Measurements from ENCODE around the gene DUSP1.
A peak's percentile ranks its signal among the peaks of the same experiment; 100 is the strongest.

Gene DUSP1

DNA sequence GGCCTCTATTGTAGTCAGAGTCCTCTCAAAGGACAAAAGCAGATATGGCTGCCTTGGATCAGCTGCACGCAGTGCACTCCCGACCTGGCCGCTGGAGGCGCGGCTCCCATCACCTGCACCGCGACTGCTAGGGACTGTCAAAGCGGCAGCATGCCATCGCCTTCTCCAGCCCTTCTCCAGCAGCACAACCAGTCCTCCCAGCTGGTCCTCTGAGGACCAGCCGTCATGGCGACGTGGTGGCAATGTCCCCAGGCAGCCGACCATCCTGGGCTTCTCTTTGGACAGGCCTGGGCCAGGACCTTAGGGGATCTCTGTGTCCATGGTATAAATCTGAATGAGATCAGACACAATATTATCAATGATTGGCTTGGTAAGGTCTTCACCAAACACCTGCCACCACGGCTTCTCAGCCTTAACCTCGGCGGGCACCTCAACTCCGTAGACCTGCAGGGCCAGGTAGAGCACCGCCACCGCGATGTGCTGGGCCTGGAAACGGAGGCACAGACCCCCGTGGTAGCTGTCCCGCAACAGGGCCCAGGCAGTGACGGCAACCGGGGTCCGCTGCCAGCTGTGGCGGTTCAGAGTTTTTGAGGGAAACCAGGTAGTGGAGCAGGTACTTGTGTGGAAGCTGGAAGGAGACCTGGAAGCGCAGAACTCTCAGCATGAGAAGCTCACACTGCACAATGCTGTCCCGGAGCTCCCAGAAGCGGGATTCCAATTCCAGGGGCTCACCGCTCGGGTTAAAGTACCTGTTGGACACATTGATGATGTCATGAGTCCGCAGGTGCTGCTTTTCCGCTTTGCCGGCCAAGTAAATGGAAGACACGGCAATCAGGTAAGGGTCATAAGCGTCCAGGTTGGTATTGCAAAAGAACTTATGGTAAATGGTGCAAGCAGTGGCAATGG lies 8.5 kb downstream of the DUSP1 start:
- no peak for DNase-seq (ENCODE audit: low read depth)

DNA sequence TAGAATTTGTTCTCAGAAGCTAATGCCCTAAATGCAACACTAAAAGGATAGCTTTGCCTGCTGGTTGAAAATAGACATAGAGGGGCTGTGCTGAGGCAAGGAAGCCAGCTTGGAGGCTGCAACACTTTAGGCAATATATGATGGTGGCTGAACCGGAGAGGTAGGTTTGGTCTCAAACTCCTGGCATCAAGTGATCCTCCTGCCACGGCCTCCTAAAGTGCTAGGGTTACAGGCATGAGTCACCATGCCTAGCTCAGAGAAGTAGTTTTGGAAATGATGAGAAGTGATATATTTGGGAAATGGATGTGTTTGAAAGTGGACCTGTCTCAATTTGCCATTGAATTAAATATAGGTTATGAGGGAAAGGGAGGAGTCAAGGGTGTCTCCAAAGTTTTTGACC lies 10.0 kb downstream of the DUSP1 start:
- no peak for DNase-seq (ENCODE audit: low read depth)

DNA sequence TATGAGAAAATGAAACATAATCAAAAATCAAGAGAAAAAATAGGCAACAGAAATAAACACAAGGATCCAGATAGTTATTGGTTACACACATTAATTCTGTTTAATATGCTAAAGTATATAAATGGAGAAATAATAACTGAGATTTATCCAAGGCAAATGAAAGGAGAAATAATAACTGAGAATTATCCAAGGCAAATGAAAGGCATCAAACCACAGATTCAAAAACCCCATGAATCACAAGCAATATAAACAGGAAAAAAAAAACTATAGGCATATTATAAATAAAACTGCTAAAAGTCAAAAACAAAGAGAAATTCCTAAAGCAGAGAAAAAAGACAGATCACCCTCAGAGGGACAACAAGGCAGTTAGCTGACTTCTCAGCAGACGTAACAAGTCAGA lies 10.9 kb downstream of the DUSP1 start:
- DNase-seq (ENCODE audit: low read depth): no peak

DNA sequence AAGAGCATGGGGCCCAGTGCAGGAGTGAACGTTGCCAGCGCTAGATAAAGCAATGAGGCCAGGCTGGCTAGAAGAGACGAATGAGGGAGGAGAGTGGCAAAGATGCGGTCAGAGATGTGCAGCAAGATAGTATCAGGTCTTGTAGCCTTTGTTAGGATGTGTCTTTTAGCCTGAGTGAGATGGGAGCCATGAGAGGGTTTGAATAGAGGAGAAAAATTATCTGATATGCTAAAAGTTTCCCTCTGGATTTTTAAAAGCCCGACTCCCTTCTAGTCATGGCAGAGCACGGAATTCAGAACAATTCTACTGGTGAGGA lies 12.2 kb downstream of the DUSP1 start:
- no peak for DNase-seq (ENCODE audit: low read depth)

DNA sequence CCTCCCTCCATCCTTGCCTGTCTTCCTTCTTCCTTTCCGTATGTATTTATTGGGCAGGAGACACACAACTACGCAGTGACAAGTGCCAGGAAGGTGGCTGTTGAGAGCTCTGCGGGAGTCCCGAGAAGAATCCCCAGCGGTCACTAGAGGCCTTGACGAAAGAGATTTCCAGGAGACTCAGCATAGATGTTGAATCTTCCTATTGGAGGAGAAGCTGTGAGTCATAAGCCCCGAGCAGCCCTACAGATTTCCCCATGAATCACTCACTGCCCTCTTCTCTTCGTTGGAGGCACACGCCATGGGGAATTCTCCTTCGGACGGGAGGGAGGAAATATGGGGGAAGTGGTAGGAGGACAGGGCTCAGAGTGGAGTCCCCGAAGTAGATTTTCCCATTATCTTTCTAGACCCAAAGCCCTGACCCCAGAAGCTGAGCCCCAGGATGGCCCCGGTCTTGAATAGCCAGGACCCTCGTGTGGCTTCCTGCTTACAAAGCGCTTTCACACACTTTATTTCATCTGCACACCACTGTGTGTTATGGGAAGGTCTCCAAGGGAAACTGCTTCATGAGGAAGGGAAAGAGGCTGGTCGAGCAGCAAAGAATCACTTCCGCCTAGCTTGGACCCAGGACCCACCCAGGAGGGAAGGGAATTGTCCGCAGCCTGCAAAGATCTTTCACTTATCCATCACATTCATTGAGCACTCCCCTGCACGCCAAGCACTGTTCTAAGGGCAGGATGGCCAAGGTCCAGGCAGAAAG lies 12.7 kb downstream of the DUSP1 start:
- DNase-seq (ENCODE audit: low read depth): peak; percentile 97

DNA sequence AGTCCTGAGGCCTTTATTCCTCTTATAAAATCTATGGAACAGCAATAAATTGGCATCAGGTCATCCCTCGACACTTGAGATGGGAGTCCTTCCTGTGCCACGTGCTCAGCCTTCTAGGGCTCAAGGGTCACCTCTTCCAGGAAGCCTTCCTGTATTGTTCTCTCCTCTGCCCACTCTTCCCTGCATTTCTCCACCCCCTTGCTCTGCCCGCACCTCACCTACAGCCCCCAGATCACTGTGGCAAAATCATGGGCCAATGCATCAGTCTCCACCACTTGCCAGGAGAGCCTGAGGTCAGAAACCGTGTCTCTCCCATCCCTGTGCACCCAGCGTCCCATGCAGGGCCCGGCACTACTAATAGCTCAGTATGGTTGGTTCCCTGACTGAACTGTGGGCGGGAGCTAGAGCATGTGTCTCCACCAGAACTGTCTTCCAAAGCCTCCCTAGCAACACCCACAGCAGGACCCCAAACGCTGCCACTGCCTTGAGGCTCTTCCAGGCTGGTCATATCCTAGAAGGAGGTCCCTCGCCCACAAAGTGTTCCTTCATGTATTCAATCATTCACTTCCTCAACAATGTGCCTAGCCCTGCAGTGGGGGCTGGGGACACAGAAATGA lies 13.5 kb downstream of the DUSP1 start:
- no peak for DNase-seq (ENCODE audit: low read depth)

DNA sequence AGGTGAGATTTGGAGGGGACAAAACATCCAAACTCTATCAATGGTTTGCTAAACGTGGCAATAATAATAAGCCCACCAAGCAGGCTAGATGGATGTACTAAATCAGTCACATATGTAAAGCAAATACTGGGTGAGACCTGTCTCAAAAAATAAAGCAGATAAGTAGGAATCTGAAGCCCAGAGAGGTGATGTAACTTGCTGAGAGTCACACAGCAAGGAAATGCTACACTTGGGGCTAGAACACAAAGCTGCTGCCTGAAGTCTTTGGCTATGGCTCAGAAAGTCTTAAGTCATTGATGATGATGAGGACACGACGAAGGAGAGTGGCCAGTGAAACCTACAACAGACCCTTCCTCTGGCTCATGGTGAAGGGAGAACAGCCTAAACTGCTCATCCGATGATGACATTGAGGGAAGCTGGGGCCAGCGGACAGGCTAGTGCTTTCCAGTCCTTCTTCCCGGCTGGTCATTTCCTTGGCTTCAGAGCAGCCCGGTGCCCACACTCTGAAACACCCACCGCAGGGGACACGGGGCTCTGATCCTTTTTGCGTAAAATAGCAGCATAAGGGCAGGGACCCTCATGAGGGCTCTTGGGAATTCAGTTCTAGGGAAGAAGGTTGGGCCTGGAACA lies 14.1 kb downstream of the DUSP1 start:
- DNase-seq (ENCODE audit: low read depth): no peak

DNA sequence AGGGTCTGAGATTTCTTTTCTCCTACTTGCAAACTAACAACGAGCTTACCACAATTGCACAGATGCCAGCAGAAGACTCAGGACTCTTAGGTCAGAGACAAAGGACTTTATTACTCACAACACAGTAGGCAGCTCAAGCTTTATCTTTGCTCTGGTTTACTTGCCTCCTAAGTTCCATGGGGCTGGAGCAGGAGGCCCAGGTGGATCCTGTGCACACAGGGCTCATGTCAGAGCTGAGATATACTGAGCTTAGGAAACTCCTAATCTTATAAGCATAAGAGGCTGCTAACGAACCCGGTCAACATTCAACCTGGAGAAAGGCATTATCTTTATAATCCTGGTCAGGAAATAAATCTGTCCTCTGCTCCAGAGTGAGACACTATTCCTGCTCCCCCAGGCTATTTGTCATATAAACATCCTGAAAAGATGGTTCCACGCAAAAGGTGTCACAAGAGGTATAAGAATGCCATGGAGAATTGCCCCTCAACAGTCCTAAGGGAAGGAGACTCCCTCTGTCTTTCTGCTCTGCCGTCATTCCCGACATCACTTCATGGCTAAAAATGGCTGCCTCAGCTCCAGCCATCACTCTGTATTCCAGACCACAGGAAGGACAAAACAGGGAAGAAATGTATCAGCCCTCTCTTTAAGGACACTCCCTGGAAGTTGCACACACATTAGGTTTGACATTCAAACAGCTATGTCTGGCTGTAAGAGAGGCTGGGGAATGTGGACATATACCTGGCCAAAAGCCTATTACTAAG lies 16.2 kb downstream of the DUSP1 start:
- no peak for DNase-seq (ENCODE audit: low read depth)

DNA sequence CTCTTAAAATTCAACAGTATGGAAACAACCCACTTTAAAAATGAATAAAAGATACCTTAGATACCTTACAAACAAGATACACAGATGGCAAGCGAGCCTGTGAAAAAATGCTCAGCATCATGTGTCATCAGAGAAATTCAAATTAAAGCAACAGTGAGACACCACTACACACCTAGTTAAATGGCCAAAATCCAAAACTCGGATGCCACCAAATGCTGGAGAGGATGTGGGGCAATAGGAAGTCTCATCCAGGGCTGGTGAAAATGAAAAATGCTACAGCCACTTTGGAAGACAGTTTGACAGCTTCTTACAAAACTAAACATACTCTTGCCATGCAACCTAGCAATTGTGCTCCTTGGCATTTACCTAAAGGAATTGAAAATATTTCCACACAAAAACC lies 17.9 kb downstream of the DUSP1 start:
- no peak for DNase-seq (ENCODE audit: low read depth)

DNA sequence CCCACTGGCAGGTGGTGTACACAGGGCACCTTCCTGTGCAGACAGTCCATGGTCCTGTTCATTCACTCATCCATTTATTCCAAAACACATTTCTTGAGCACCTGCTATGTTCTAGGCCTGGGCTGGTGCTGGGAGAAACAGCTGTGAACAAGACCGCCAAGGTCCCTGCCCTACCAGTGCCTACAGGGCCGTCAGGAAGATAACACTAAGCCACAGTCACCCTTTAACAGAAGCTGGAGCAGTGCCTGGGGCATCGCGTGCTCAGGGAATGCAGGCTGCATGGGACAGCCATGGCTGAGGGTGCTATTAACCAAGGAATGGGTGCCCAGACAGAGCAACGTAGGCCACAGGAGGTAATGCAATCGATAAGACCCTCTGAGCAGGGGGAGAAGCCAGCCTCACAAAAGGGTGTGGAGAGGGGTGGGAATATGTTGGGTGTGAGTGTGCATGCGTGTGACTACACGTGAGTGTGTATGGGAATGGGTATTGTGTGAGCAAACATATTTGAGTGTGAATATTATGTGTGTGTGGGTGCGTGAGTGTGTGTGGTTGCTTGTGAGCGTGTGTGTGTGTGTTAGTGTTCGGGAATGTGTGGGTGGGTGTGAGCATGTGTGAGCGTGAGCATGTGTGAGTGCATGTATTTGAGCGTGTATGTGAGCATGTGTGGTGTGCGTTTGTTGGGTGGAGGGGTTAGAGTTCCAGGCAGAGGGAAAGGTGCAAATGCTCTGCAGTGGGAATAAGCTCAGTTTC lies 19.1 kb downstream of the DUSP1 start:
- no peak for DNase-seq (ENCODE audit: low read depth)

DNA sequence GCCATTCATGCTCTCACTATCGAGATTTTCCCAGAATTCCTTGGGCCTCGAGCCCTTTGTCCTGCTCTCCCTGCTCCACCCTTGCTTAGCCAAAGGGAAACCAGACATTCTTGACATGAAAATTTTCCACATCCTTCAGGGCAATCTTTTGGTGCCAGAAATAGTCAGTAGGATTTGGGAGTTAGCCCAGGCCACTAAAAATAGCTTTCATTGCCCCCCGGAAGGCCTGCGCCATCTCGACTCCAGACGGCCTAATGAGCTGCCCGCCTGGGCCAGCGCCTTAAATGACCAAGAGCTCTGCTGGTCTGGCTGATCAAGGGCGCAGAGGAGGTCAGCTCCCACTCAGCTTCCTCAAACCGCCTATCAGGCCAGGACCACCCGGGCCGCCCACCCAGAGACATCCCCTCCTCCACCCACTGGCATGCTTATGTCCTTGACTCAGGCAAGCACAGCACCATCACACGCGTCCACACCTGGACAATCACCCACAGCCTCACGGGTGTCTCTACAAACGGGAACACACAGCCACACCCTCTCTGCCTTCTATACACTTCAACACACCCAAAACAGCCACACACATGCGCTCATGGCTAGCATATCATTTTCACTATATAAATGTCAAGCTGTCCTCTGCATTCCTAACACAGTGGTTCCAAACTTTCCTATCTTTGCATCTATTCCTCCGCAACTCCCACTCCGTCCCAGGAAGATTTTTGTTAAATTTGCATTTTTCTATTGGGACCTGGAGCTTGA lies 20.9 kb downstream of the DUSP1 start:
- peak; percentile 86 for DNase-seq (ENCODE audit: low read depth)

DNA sequence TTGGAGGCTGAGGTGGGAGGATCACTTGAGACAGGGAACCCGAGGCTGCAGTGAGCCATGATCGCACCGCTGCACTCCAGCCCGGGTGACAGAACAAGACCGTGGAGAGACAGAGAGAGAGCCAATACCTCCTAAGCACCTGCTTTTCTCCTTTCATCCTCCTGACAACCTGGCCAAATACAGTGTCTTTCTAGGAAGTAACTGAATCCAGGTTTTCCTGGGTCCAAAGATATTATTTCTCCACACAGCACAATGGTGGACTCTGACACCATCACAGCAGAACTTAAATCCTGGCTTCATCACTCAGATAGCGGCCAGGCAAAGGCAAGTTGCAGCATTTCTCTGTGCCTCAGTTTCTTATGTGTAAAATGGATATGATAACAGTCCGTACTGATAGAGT lies 21.9 kb downstream of the DUSP1 start:
- DNase-seq (ENCODE audit: low read depth): no peak

DNA sequence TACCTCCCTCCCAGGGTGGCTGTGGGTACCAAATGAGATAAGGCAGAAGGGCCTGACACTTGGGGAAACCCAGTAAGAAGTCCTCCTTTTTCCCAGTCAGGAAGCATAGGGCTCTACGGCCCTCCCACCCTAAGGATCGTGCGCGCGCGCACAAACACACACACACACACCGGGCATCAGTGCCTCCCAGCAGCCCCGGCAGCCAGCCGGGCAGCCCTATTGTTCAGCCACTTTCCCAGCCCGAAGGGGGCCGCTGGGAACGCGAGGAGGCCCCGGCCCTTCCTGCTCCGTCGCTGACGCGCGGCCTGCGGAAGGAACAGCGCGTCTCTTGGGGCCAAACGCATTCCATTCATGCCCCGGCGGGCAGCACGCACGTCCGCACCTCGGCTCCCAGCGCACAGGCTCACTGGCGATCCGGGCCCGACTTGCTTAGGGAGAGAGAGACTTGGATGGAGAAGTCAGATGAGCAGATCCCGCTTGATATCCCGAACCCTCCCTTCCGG lies 22.6 kb downstream of the DUSP1 start:
- DNase-seq (ENCODE audit: low read depth): no peak

DNA sequence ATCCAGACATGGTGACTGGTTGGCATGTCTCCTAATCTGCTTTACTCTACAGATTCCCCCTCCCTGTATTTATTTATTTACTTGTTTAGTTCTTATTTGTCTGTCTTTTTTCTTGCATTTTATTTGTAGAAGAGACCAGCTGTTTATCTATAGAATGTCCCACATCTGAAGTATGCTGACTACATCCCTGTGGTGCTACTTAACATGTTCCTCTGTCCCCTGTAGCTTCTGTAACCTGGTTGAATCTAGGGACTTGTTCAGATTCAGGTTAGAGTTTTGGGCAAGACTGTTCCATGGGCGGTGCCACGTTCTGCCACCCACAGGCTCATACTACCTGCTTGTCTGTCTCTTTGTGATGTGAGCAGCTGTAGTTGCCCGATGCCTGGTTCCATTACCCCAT lies 23.5 kb downstream of the DUSP1 start:
- DNase-seq (ENCODE audit: low read depth): no peak

DNA sequence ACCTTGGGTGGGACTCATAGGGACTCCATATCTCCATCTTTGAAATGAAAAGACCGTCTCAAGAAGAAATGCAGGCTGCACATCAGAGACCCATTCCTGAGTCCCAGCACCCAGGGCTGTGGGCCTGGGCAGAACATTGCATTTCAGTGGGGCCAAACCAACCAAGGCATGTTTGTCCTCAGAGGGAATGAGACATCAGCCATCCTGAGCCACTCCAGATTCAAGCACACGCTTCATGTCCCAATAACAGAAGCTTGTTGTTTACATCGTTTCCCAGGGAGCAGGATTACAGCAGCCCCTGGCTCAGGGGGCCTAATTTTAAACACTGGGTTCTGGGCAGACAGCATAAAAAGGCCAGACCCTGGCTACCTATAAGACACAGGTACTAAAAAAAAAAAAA lies 24.3 kb downstream of the DUSP1 start:
- DNase-seq (ENCODE audit: low read depth): no peak

DNA sequence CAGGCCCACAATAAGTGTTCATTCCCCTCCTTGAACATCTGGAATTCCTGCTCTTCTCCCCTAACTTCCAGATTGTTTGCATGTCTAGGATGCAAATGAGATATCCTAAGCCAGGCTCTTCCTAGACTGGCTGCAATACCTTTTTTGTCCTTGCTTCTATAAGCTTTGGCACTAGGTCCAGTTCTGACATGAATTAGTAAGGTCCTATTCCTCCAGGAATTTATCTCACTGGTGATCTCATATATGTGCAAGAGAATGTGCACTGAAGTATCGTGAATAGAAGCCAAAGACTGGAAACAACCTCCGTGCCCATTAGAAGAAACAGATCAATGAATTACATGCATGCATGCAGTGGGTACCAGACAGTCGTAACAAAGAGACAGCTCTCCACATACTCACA lies 25.2 kb downstream of the DUSP1 start:
- no peak for DNase-seq (ENCODE audit: low read depth)

DNA sequence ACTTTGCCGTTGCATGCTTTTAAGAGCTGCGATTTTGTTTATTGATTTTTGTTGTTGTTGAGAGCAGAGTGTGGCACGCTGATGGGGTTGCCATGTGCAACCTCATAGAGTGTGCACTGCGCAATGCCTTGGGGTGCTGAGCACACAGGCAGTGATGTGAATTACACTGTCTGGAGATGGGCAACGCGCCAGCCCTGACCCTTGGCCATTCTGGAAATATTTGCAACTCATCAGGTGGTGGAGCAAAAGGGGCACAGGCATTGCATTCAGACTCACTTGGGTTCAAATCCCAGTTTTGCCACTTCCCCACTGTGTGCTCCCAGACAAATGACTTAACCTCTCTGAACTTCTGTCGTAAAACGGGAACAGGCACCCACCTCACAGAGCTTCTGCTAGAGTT lies 25.6 kb downstream of the DUSP1 start:
- DNase-seq (ENCODE audit: low read depth): no peak

DNA sequence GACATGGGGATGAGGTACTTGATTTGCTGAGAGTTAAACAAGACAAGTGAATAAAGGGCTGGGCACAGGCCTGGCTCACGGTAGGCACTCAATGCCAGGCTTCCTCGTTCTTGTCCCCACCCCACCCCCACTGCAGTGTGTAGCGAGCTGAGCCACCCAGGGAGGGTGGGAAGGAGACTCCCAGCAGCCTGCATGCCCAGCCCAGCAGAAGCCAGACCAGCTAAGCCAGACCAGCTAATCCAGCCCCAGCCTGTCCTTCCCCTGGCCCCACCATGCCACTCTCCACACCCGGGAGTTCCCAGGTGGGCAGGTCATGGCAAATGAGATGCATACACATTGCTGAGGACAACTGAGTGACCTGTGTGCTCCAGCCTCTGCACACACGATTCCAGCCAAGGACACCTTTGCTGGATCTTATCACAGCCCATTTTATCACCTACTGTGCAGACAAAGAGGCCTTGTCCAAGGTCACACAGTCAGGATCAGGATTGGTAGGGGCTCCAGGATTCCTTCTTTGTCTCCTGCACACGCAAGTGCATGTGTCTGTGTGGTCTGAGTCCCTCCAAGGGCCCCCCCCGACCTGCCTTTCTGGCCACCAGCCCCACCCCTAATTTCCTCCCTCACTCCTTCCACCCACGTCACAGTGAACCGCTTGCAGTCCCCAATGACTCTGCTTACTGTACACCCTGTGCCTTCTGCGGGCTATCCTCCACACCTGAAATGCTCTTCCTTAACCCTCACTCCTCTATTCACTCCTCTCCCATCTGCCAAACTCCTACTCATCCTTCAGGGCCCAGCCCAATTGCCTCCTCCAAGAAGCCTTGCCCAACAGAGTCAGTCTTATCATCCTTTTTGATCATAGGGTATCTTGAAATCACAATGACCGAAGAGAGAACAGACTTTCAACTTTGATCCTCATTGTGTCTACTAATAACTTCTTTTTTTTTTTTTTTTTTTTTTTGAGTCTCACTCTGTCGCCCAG lies 26.6 kb downstream of the DUSP1 start:
- DNase-seq (ENCODE audit: low read depth): no peak

All from EH (cell line).